ENCODE measurements around the gene DOK1. TPM values are rescaled to one million over a fixed set of nuclear protein-coding genes. Genes with fewer than 3 reads are reported as not detected.
A peak's percentile ranks its signal among the peaks of the same experiment; 100 is the strongest.

Gene DOK1
- total RNA-seq, 2 donors from 2014 or later = 20.9 to 26.5 TPM

- Histone ChIP-seq H3K4me1 (no peaks in the 10 kb centered on the region), H3K36me3 (no peaks in the 10 kb centered on the region), H3K9me3 (no peaks in the 10 kb centered on the region), H3K4me3 (no peak overlapping the region), H3K27ac (no peak overlapping the region), H3K27me3 (no peaks in the 10 kb centered on the region), H3K9ac (ENCODE audit: low read depth in 2 of 2, low read length in 2 of 2) (no peak overlapping the region)
- DNase-seq = no peak
- intact Hi-C loops (cut with DNase I) = no loop called here
- no peak for TF ChIP-seq CTCF (IDR thresholded peaks at IDR 0.05)
These were observed 21.8 kb downstream of the DOK1 start for GRCh38 chr2:74576211-74576862.

GRCh38 chr2:74576863-74577229, 22.3 kb downstream of the DOK1 start:
- TF ChIP-seq CTCF (IDR thresholded peaks at IDR 0.05) = no peak
- Histone ChIP-seq H3K27me3 (no peaks in the 10 kb centered on the region), H3K4me1 (no peaks in the 10 kb centered on the region), H3K36me3 (no peaks in the 10 kb centered on the region), H3K4me3 (no peak overlapping the region), H3K27ac (no peak overlapping the region), H3K9ac (ENCODE audit: low read depth in 2 of 2, low read length in 2 of 2) (no peak overlapping the region), H3K9me3 (no peaks in the 10 kb centered on the region)
- intact Hi-C loops (cut with DNase I) = no loop called here
- no peak for DNase-seq

DNA sequence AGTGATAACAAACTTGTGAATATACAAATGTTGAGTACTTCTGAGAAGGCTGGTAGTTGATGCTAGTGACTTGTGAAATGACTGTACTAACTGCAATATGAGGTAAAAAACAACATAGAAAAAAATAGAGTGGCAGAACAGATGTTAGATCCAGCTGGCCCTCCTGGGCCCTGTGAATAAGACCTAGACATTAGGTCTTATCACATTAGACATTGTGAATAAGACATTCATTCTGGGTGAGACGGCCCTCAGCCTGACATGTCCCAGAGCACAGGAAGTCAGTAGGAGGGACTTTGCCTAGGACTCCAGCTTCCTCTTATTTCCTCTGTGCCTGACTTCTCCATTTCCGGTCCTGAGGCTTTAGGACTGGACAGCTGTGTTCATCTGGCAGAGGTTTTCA, 22.9 kb downstream of the DOK1 start:
- Histone ChIP-seq H3K9ac (ENCODE audit: low read depth in 2 of 2, low read length in 2 of 2) (no peak overlapping the region), H3K4me3 (no peak overlapping the region), H3K27me3 (no peaks in the 10 kb centered on the region), H3K36me3 (no peaks in the 10 kb centered on the region), H3K27ac (no peak overlapping the region), H3K9me3 (no peaks in the 10 kb centered on the region), H3K4me1 (no peaks in the 10 kb centered on the region)
- no peak for DNase-seq
- intact Hi-C loops (cut with DNase I) = no loop called here
- TF ChIP-seq CTCF (IDR thresholded peaks at IDR 0.05) = no peak

DNA sequence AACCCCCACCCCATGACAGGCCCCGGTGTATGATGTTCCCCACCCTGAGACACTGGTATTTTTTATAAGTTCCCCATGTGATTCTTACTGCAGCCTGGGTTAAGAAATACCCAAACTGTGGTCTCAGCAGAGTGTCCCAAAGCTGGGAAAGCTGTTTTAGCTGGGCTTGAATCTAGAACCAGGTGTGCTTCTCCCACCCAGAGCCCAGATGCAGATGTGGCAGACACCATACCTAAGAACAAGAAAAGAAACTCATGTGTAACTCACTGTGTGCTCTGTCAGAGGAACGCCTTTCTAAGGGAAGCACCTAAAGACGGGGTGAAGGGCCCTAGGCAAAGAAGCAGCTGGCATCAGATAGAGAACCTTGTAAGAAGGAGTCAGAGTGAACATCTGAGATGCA, 23.9 kb downstream of the DOK1 start:
- no peak for DNase-seq
- Histone ChIP-seq H3K27ac (no peak overlapping the region), H3K4me1 (no peaks in the 10 kb centered on the region), H3K36me3 (no peaks in the 10 kb centered on the region), H3K4me3 (no peak overlapping the region), H3K9me3 (no peaks in the 10 kb centered on the region), H3K27me3 (no peaks in the 10 kb centered on the region), H3K9ac (ENCODE audit: low read depth in 2 of 2, low read length in 2 of 2) (peak overlapping the region in 1 of 2 donors; percentile 8)
- no peak for TF ChIP-seq CTCF (IDR thresholded peaks at IDR 0.05)
- intact Hi-C loops (cut with DNase I) = no loop called here

GRCh38 chr2:74581463-74581862, 26.9 kb downstream of the DOK1 start:
- Histone ChIP-seq H3K4me3 (no peak overlapping the region), H3K27me3 (no peaks in the 10 kb centered on the region), H3K9ac (ENCODE audit: low read depth in 2 of 2, low read length in 2 of 2) (no peak overlapping the region), H3K27ac (no peak overlapping the region), H3K4me1 (no peaks in the 10 kb centered on the region), H3K9me3 (no peaks in the 10 kb centered on the region), H3K36me3 (no peaks in the 10 kb centered on the region)
- DNase-seq = no peak
- no peak for TF ChIP-seq CTCF (IDR thresholded peaks at IDR 0.05)
- intact Hi-C loops (cut with DNase I) = no loop called here
